LNCAP (cell line): ENCODE measurements around the gene FLYWCH2.

Experiments used
- TF ChIP-seq, protein P1 (sequence below): fragments of 450-650 bp; IDR thresholded peaks from 2 replicates; pipeline ENCODE4 v1.5.1; 2017; ENCODE audit warnings: mild to moderate bottlenecking

Gene FLYWCH2

DNA sequence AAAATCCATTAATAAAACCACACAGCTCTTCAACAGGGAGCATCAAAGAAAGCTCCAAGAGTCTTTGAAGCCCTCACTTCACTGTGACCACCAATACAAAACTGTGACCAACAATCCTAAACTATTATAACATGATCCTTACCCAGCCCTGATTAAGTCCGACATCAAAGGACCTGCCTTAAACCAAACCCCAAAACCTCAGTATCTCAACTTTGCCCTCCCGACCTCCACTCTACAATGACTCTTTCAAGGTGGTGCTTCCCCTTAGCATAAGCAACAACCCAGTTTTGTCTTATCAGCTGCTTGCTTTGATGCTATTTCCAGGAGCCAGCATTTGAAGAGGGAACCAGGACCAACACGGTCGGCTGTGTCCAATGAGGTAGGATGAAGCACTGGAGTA is 16.6 kb upstream of the FLYWCH2 start:
- TF ChIP-seq, protein P1, sequence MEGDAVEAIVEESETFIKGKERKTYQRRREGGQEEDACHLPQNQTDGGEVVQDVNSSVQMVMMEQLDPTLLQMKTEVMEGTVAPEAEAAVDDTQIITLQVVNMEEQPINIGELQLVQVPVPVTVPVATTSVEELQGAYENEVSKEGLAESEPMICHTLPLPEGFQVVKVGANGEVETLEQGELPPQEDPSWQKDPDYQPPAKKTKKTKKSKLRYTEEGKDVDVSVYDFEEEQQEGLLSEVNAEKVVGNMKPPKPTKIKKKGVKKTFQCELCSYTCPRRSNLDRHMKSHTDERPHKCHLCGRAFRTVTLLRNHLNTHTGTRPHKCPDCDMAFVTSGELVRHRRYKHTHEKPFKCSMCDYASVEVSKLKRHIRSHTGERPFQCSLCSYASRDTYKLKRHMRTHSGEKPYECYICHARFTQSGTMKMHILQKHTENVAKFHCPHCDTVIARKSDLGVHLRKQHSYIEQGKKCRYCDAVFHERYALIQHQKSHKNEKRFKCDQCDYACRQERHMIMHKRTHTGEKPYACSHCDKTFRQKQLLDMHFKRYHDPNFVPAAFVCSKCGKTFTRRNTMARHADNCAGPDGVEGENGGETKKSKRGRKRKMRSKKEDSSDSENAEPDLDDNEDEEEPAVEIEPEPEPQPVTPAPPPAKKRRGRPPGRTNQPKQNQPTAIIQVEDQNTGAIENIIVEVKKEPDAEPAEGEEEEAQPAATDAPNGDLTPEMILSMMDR = no peak

DNA sequence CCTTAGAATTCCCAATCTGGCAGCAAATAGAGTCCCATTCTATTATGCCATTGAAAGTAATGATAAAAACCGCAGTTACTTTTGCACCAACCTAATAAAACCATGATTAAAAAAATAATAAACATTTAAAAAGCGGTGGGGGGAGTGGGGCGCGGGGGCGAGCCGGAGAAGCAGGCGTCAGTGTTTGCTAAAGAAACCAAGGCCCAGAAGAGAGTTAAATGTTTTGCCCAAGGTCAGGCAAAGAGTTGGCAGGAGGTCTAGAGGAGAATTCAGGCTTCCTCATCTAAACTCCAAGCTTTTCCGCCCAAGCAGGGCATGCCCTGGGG is 15.4 kb upstream of the FLYWCH2 start:
- TF ChIP-seq, protein P1 = no peak

DNA sequence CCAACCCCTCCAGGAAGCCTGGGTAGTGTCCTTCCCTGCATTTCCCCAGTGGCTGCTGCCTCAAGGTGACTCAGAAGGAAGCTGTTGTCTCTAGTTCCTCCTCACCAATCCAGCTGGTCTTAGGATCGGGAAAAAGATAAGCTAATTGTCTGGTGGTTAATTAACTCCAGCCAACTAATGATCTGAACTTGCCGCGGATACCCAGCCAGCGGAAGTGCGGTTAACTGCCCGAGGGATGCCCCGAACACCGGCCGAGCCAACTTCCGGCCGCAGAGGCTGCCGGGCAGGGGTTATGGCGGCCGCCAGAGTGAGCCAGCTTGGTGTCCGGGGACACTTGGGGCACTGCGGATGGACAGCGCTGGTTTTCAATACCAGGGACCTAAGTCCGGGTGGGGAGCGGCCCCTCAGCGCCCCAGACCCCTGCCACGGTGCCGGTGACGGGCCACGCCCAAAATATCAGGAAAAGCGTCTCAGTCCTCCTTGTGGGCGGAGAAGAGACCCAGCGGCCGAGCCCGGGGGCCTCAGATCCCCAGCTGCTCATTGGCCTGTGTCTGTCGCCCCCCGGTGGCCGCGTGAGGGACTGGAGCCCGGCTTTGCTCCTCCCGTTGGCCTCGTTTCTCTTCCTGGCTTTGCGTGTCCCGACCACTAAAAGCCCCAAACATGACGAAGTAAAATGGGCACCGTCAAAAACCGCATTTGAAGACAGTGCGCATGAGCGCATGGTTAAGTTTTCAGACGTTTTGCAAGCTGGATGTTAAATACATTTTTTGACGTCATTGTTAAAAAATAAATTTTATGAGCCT is 14.8 kb upstream of the FLYWCH2 start:
- TF ChIP-seq, protein P1 = peak; percentile 97

DNA sequence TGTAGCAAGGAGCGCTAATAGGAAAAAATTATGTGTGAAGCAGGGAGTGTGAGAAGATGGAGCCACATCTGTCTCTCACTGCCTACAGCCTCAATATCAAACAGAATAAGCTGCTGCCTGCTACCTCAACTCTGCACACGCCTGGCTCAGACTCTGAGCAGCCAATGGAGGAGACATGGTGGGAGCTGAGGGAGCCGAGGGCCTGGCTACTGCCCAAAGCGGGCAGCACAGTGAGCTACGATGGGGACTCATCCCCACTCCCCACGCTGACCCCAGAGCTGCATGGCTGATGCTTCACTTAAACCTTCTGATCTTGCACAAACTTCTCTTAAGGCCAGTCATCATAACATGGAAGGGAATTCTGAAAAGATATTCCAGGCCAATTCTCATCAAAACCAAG is 11.1 kb upstream of the FLYWCH2 start:
- TF ChIP-seq, protein P1 = no peak

DNA sequence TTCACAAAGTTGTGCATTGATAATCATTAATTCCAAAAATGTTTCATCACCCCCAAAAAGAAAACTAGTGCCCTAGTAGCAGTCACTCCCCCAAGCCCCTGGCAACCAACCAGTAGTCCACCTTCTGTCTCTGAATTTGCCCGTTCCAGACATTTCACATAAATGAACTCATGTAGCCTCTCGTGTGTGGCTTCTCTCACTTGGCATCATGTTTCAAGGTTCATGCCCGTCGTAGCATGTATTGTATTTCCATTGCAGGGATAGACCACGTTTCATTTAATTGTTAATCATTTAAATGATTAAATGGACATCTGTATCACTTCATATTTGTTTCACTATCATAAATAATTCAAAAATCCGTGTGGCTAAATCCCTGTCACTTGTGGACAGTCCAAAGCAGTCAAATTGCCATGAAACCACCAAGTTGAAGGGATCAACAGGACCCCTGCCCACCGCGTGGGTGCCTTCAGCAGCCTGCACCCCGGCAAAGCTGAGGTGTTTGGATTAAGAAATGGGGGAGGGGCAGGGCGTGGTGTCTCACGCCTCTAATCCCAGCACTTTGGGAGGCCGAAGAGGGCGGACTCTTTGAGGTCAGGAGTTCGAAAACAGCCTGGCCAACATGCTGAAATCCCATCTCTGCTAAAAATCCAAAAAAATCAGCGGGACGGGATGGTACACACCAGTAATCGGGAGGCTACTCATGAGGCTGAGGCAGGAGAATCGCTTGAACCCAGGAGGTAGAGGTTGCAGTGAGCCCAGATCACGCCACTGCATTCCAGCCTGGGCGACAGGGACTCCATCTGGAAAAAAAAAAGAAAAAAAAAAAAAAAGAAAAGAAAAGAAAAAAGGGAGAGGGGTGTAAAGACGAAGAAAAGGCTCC is 8.7 kb upstream of the FLYWCH2 start:
- TF ChIP-seq, protein P1 = no peak

DNA sequence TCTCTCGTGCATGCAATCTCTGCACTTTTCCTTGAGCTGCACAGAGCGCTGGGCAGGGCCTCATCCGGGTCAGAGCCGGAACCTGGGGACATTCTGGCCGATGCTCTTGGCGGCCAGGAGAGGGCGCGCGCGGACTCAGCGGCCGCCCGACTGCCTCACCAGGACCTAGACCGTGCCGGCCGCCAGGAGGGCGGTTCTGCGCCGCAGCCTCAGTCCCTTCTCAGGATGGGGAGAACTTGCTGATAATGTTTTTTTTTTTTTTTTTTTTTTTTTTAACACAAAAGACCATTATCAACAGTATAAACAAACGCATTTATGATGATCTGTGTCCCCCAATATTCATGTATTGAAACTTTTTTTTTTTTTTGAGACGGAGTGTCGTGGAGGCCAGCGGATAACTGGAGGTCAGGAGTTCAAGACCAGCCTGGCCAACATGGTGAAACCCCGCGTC is 8.1 kb upstream of the FLYWCH2 start:
- TF ChIP-seq, protein P1 = peak; percentile 99

DNA sequence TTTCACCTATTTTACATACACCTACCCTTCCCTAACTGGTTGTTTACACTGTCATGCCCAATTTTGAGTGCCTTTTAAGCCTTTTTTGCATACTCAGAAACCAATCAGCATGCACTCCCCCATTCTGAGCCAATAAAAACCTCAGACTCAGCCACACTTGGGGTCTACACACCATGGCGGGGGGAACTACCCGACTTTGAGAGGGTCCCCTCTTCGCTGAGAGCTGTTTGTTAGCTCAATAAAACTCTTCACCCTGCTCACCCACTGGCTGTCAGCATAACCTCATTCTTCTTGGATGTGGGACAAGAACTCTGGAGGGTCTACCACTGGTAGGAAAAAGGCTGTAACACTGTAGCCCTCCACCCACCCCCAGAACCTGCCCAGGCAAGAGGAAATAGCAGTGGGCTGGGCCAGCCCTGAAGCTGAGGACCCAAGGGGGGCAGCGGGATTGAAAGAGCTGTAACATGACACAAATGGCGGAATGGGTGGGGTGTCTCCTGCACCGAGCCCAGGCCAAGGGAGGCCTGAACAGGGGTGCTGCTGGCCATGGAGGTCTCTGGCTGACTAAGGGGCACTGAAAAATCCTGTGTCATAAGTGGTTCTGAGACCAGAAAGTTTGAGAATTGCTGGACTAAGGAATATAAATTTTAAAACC is 3.0 kb upstream of the FLYWCH2 start:
- TF ChIP-seq, protein P1 = no peak
